ENCODE data around the gene PIGR.

DNA sequence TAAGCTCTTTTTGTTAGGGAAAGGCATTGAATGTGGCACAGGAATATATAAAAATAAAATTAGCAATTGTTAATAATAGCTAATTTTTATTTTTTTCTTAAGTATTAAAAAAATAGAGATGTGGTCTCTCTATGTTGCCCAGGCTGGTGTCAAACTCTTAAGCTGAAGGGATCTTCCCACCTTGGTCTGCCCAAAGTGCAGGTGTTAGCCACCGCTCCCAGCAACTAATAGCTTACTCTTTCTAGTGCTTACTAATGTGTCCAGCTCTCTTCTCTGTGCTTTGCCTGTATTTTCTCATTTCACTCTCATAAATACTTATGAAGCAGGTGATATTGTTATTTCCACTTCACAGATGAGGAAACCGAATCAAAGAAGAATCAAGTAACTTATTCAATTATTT lies 62.4 kb downstream of the PIGR start:
- TF ChIP-seq, protein P1, sequence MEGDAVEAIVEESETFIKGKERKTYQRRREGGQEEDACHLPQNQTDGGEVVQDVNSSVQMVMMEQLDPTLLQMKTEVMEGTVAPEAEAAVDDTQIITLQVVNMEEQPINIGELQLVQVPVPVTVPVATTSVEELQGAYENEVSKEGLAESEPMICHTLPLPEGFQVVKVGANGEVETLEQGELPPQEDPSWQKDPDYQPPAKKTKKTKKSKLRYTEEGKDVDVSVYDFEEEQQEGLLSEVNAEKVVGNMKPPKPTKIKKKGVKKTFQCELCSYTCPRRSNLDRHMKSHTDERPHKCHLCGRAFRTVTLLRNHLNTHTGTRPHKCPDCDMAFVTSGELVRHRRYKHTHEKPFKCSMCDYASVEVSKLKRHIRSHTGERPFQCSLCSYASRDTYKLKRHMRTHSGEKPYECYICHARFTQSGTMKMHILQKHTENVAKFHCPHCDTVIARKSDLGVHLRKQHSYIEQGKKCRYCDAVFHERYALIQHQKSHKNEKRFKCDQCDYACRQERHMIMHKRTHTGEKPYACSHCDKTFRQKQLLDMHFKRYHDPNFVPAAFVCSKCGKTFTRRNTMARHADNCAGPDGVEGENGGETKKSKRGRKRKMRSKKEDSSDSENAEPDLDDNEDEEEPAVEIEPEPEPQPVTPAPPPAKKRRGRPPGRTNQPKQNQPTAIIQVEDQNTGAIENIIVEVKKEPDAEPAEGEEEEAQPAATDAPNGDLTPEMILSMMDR (optimal IDR thresholded peaks at IDR 0.05 in 1 of 3, IDR thresholded peaks at IDR 0.05 in 1 of 3, conservative IDR thresholded peaks at IDR 0.05 in 1 of 3; ENCODE audit: extremely low read depth in 1 of 3, insufficient read depth in 2 of 3, low read length in 3 of 3), result no peak
- TF ChIP-seq EZH2 (IDR thresholded peaks at IDR 0.05; ENCODE audit: low read length), result no peak

Data from keratinocyte (primary cell).